HepG2 (cell line): ENCODE results near the gene SLC9A5. TPM values are rescaled to one million over a fixed set of nuclear protein-coding genes. Genes with fewer than 3 reads are reported as not detected.

ENCODE experiments used
- ATAC-seq: fragments of 200-7000 bp; cut with Tn5 transposase; 3 replicates; pipeline ENCODE4 v1.9.1; 2020; ENCODE audit warnings: mild to moderate bottlenecking, moderate library complexity
- BruUV-seq: library from RNA; stranded (reverse); fragments of 400-500 nt; replicated peaks from 2 replicates; lab custom pipeline; 2021; lab: Mats Ljungman, UMichigan
- CTCF ChIA-PET: fragments of 300-600 bp; formaldehyde crosslinking; extraction: SDS; loops from one replicate; lab custom pipeline; 2021; ENCODE audit warnings: low total read pairs, inconsistent platforms, low intra/inter-chr PET ratio; lab: Yijun Ruan, JAX
- POLR2A ChIA-PET: fragments of 350-600 bp; sonication (Branson Sonifier 250); formaldehyde crosslinking; loops from one replicate; lab custom pipeline; 2020; ENCODE audit warnings: antibody characterized with exemption, inconsistent platforms; lab: Yijun Ruan, JAX
- DNase-seq: peaks from one replicate; pipeline ENCODE4 v3.0.0-alpha.2; 2015; ENCODE audit warnings: low spot score
- FAIRE-seq: peaks from 3 replicates; lab custom pipeline; 2011; peaks lifted over from hg19 to GRCh38; lab: Jason Lieb, UNC
- H2AFZ ChIP-seq: one replicate; pipeline ENCODE4 v1.6.1; 2011; ENCODE audit warnings: low read length, inconsistent platforms
- H3K27ac ChIP-seq: fragments of 300-600 bp; 3 replicates; pipeline ENCODE4 v1.8.0; 2011; ENCODE audit warnings: mixed run types, mild to moderate bottlenecking, mixed read lengths, low read length, inconsistent platforms; ENCODE audit not compliant: insufficient read depth; ENCODE audit errors: extremely low read length
- H3K27me3 ChIP-seq, 2 experiments: fragments of 200-600 bp in 1 of 2; 2 replicates in 1 of 2; 3 replicates in 1 of 2; pipeline versions ENCODE4 v1.6.0 to v1.8.0; 2011; ENCODE audit warnings: low read length in 2 of 2, mild to moderate bottlenecking in 2 of 2, moderate library complexity in 2 of 2, inconsistent platforms in 1 of 2; ENCODE audit not compliant: insufficient read depth in 2 of 2, control insufficient read depth in 1 of 2
- H3K36me3 ChIP-seq, 2 experiments: fragments of 200-600 bp in 1 of 2; replicated peaks in 1 of 2; 2 replicates in 1 of 2; 3 replicates in 1 of 2; pipeline versions ENCODE4 v1.5.1 to v1.8.0; 2011; ENCODE audit warnings: low read length in 2 of 2, inconsistent platforms in 1 of 2; ENCODE audit not compliant: insufficient read depth in 2 of 2, control insufficient read depth in 1 of 2
- H3K4me1 ChIP-seq: 2 replicates; pipeline ENCODE4 v1.5.1; 2012; ENCODE audit warnings: low read length, inconsistent platforms; ENCODE audit not compliant: insufficient read depth
- H3K4me2 ChIP-seq: 2 replicates; pipeline ENCODE4 v1.6.0; 2011; ENCODE audit warnings: low read depth, low read length, inconsistent platforms
- H3K4me3 ChIP-seq, 3 experiments: fragments of 200-600 bp in 1 of 3; sonication (generic), shearing (Covaris generic) in 1 of 3; replicated peaks in 1 of 3; 2 replicates each; pipeline ENCODE4 v1.5.1; 2011 to 2016; ENCODE audit warnings: low read length in 3 of 3, inconsistent platforms in 2 of 3, low read depth in 2 of 3, mild to moderate bottlenecking in 2 of 3, control low read depth in 1 of 3, mixed read lengths in 1 of 3; ENCODE audit not compliant: insufficient read depth in 1 of 3
- H3K79me2 ChIP-seq: one replicate; pipeline ENCODE4 v1.6.1; 2011; ENCODE audit warnings: low read length, inconsistent platforms; ENCODE audit not compliant: insufficient read depth
- H3K9ac ChIP-seq: 2 replicates; pipeline ENCODE4 v1.6.0; 2011; ENCODE audit warnings: mild to moderate bottlenecking, low read depth, low read length, inconsistent platforms; ENCODE audit not compliant: insufficient read depth
- H3K9me3 ChIP-seq: 2 replicates; pipeline ENCODE4 v1.5.1; 2012; ENCODE audit warnings: mild to moderate bottlenecking, low read length
- H4K20me1 ChIP-seq: 2 replicates; pipeline ENCODE4 v1.6.0; 2011; ENCODE audit warnings: inconsistent platforms, mild to moderate bottlenecking, low read length, moderate library complexity; ENCODE audit not compliant: insufficient read depth
- BHLHE40 ChIP-seq: IDR thresholded peaks from 2 replicates; pipeline ENCODE4 v1.6.1; 2011; ENCODE audit warnings: low read length, improper control_type of control experiment
- CAMTA2 ChIP-seq: sonication (generic); formaldehyde crosslinking; IDR thresholded peaks from 2 replicates; pipeline ENCODE4 v1.4.0; 2020; ENCODE audit warnings: mild to moderate bottlenecking, missing genetic modification reagents, borderline replicate concordance
- CBX1 ChIP-seq: IDR thresholded peaks from one replicate; pipeline ENCODE4 v1.6.1; 2016; ENCODE audit warnings: antibody characterized with exemption, low read depth
- MTA3 ChIP-seq: sonication (generic); formaldehyde crosslinking; IDR thresholded peaks from 2 replicates; pipeline ENCODE4 v1.4.0; 2020; ENCODE audit warnings: missing genetic modification reagents
- SNAPC2 ChIP-seq: sonication (generic); formaldehyde crosslinking; IDR thresholded peaks from 2 replicates; pipeline ENCODE4 v1.8.1; 2022; ENCODE audit warnings: mild to moderate bottlenecking, missing genetic modification reagents
- ZNF431 ChIP-seq: sonication (generic); formaldehyde crosslinking; IDR thresholded peaks from 2 replicates; pipeline ENCODE4 v1.9.0; 2022; ENCODE audit warnings: missing genetic modification reagents, low read depth, mild to moderate bottlenecking, borderline replicate concordance
- ZNF891 ChIP-seq: sonication (generic); formaldehyde crosslinking; IDR thresholded peaks from 2 replicates; pipeline ENCODE4 v1.5.0; 2020; ENCODE audit warnings: mild to moderate bottlenecking, missing genetic modification reagents
- WGBS: methylation state at CpG from one replicate; pipeline ENCODE4 v1.1.6; 2017; ENCODE audit warnings: low lambda C conversion rate; 5-methylcytosine and 5-hydroxymethylcytosine counted together
- in situ Hi-C: cut with HindIII; loops from 2 replicates; pipeline ENCODE4 v1.10.0; 2017; ENCODE audit warnings: low pct_unique_long_range_greater_than_20kb; ENCODE audit not compliant: extremely low pct_ligation_motif_present
- intact Hi-C: fragments of 100-400 bp; cut with micrococcal nuclease; formaldehyde crosslinking; loops from one replicate; pipeline ENCODE4 v1.10.0; 2022; ENCODE audit not compliant: unreplicated experiment
- polyA plus RNA-seq, 8 experiments: library from polyadenylated mRNA; depleted of rRNA in 3 of 8; stranded (reverse) in 7 of 8; unstranded in 1 of 8; fragments of >200 nt; fragmentation: Illumina TruSeq in 4 of 8; extraction: Trizol in 4 of 8; gene quantifications; 2 replicates each; pipeline versions ENCODE4 v1.2.1 to v1.2.3, GENCODE V29; 2011 to 2016; ENCODE audit warnings: low read depth in 4 of 8, missing spikeins in 1 of 8, mixed read lengths in 1 of 8; ENCODE audit not compliant: insufficient read depth in 1 of 8
- total RNA-seq, 5 experiments: library from RNA; depleted of rRNA; stranded (reverse); fragments of >200 nt; fragmentation: Illumina TruSeq; extraction: Trizol; gene quantifications; 2 replicates each; pipeline ENCODE4 v1.2.3, GENCODE V29; 2016; ENCODE audit warnings: low read depth in 1 of 5
- TF ChIP-seq, protein P1 (sequence below): sonication (generic); formaldehyde crosslinking; IDR thresholded peaks from 2 replicates; pipeline ENCODE4; 2020; ENCODE audit warnings: missing genetic modification reagents, mild to moderate bottlenecking, borderline replicate concordance
- TF ChIP-seq, protein P2 (sequence below): sonication (generic); formaldehyde crosslinking; IDR thresholded peaks from 2 replicates; pipeline ENCODE4 v1.5.0; 2020; ENCODE audit warnings: missing genetic modification reagents
- TF ChIP-seq, protein P3 (sequence below): sonication (generic); formaldehyde crosslinking; IDR thresholded peaks from 2 replicates; pipeline ENCODE4 v1.4.0; 2020; ENCODE audit warnings: missing genetic modification reagents

Gene SLC9A5
- total and polyA plus RNA-seq, 2 of the 13 experiments (the other 11 are each of a cell fraction or from before 2014, with no cell fraction given): 0.58 to 1.4 TPM

DNA sequence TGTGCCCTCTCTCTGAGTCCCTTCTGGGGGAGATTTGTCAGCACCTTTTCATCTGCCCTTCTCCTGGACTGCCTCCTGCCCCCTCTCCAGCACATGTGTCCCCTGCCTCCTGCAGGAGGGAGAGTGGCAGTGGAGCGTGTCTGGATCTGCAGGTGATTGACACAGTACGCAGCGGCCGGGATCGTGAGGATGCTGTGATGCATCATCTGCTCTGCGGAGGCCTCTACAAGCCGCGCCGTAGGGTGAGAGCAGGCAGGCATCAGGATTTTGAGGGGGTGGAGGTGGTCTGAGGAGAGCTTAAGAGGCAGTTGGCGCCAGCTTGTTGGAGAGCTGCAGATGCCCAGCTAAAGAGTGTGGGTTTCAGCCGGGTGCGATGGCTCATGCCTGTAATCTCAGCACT is 10.9 kb downstream of the SLC9A5 start:
- H3K4me2 ChIP-seq: no peak overlapping the region
- ChIA-PET POLR2A (interaction anchor here (0.6 to 1.3 kb wide), 2 partner anchors 11 to 27 kb away, joined by 3 read pairs; no protein-coding TSS in a partner anchor), CTCF (no interaction called here)
- H3K27ac ChIP-seq: no peak overlapping the region
- no peak overlapping the region for H2AFZ ChIP-seq
- in situ Hi-C loops: no loop called here
- H3K79me2 ChIP-seq: no peaks in the 10 kb centered on the region
- H3K4me3 ChIP-seq: no peak overlapping the region
- H3K4me1 ChIP-seq: peaks cover 8% of the 10 kb centered on the region
- H3K27me3 ChIP-seq: peaks cover under 1 to 22% of the 10 kb centered on the region in 2 experiments; a peak in 3 of 5 replicates
- BruUV-seq: no TSS peak
- TF ChIP-seq SNAPC2 (CRISPR knock-in tag) (no peak), MTA3 (no peak), CAMTA2 (CRISPR knock-in tag) (no peak), ZNF431 (CRISPR knock-in tag) (no peak), ZNF891 (CRISPR knock-in tag) (no peak), BHLHE40 (no peak), CBX1 (no peak)
- TF ChIP-seq, protein P1, sequence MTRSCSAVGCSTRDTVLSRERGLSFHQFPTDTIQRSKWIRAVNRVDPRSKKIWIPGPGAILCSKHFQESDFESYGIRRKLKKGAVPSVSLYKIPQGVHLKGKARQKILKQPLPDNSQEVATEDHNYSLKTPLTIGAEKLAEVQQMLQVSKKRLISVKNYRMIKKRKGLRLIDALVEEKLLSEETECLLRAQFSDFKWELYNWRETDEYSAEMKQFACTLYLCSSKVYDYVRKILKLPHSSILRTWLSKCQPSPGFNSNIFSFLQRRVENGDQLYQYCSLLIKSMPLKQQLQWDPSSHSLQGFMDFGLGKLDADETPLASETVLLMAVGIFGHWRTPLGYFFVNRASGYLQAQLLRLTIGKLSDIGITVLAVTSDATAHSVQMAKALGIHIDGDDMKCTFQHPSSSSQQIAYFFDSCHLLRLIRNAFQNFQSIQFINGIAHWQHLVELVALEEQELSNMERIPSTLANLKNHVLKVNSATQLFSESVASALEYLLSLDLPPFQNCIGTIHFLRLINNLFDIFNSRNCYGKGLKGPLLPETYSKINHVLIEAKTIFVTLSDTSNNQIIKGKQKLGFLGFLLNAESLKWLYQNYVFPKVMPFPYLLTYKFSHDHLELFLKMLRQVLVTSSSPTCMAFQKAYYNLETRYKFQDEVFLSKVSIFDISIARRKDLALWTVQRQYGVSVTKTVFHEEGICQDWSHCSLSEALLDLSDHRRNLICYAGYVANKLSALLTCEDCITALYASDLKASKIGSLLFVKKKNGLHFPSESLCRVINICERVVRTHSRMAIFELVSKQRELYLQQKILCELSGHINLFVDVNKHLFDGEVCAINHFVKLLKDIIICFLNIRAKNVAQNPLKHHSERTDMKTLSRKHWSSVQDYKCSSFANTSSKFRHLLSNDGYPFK (CRISPR knock-in tag): no peak
- TF ChIP-seq, protein P2, sequence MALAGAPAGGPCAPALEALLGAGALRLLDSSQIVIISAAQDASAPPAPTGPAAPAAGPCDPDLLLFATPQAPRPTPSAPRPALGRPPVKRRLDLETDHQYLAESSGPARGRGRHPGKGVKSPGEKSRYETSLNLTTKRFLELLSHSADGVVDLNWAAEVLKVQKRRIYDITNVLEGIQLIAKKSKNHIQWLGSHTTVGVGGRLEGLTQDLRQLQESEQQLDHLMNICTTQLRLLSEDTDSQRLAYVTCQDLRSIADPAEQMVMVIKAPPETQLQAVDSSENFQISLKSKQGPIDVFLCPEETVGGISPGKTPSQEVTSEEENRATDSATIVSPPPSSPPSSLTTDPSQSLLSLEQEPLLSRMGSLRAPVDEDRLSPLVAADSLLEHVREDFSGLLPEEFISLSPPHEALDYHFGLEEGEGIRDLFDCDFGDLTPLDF (CRISPR knock-in tag): no peak
- TF ChIP-seq, protein P3, sequence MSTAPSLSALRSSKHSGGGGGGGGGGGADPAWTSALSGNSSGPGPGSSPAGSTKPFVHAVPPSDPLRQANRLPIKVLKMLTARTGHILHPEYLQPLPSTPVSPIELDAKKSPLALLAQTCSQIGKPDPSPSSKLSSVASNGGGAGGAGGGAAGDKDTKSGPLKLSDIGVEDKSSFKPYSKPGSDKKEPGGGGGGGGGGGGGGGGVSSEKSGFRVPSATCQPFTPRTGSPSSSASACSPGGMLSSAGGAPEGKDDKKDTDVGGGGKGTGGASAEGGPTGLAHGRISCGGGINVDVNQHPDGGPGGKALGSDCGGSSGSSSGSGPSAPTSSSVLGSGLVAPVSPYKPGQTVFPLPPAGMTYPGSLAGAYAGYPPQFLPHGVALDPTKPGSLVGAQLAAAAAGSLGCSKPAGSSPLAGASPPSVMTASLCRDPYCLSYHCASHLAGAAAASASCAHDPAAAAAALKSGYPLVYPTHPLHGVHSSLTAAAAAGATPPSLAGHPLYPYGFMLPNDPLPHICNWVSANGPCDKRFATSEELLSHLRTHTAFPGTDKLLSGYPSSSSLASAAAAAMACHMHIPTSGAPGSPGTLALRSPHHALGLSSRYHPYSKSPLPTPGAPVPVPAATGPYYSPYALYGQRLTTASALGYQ (CRISPR knock-in tag): no peak
- TF ChIP-seq, all 625 proteins: peak for 0
- intact Hi-C loops: no loop called here
- DNase-seq (no peak), ATAC-seq (no peak), FAIRE-seq (no peak)
- Histone ChIP-seq H3K9ac (no peak overlapping the region), H3K36me3 (no peaks in the 10 kb centered on the region), H4K20me1 (no peaks in the 10 kb centered on the region), H3K9me3 (no peaks in the 10 kb centered on the region)
- WGBS: 79% methylated on average over 12 of the region's 12 CpGs
